Fibroblast of lung (primary cell): Measurements from ENCODE around the gene BCAS2.

ENCODE experiments used
- CTCF ChIP-seq, 2 donors: IDR thresholded peaks in 1 of 2; conservative IDR thresholded peaks in 1 of 2; 1 replicate in 1 of 2; 2 replicates in 1 of 2; pipeline ENCODE4 v1.5.1; 2011 to 2012; ENCODE audit warnings: low read length in 2 of 2, control low read depth in 1 of 2, inconsistent platforms in 1 of 2, low read depth in 1 of 2, mild to moderate bottlenecking in 1 of 2
- EZH2 ChIP-seq: IDR thresholded peaks from 2 replicates; pipeline ENCODE4 v1.5.1; 2012; ENCODE audit warnings: low read length, control low read depth, mild to moderate bottlenecking; ENCODE audit errors: missing control alignments

GRCh38 chr1:114535401-114535800, 46.0 kb downstream of the BCAS2 start:
- TF ChIP-seq CTCF (conservative IDR thresholded peaks at IDR 0.05 in 1 of 2, IDR thresholded peaks at IDR 0.05 in 1 of 2; ENCODE audit: low read depth in 1 of 2, low read length in 2 of 2): no peak
- TF ChIP-seq EZH2: no peak
